ENCODE measurements around the gene SLC6A1. TPM values are rescaled to one million over a fixed set of nuclear protein-coding genes. Genes with fewer than 3 reads are reported as not detected.

SLC6A1 gene
- total and polyA plus RNA-seq, 2 of the 8 experiments (the other 6 are each of a cell fraction or from before 2014, with no cell fraction given): 0.30 to 0.63 TPM

DNA sequence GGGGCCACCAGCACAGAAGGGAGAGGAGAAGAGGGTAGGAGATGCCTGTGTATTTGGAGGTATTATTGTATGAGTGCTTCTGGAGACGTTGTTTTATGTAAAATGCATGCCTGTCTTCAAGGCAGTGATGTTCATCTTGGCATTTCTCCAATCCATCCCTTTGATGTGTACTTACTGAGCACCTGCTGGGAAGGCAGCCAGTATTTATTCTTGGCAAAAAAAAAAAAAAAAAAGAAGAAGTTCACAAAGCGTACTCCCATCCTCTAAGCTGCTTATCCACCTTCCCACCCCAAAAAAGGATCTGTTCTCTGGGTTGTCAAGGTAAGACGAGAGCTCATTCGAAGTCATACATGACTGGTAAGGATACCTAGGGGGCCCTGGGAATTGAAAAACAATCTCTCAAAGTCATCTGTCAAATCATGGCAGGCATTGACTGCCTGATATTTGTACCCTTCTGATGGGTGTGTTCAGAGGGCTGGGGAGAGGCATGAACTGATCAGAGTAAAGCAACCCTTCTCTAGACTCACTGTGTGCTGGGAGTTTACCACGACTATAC lies 30.0 kb upstream of the SLC6A1 start:
- Histone ChIP-seq H2BK120ac (replicated peaks; ENCODE audit: low read depth, low read length) (no peak overlapping the region), H2AFZ (ENCODE audit: low read length) (no peak overlapping the region), H3K4me3 (ENCODE audit: extremely low read depth in 1 of 4, insufficient read depth in 2 of 4, low read depth in 3 of 4, low read length in 4 of 4) (no peak overlapping the region), H3K36me3 (ENCODE audit: control insufficient read depth in 2 of 4, insufficient read depth in 4 of 4, low read length in 3 of 4) (no peaks in the 10 kb centered on the region), H2BK5ac (ENCODE audit: low read depth, low read length) (no peak overlapping the region), H2BK12ac (ENCODE audit: low read depth, low read length) (no peak overlapping the region), H2AK5ac (ENCODE audit: low read depth, low read length) (no peak overlapping the region), H4K8ac (ENCODE audit: extremely low read depth, insufficient read depth, low read length) (no peak overlapping the region), H2BK15ac (ENCODE audit: low read length) (no peak overlapping the region), H4K5ac (ENCODE audit: insufficient read length, low read depth, low read length) (no peak overlapping the region), H3K18ac (ENCODE audit: extremely low read depth, low read length) (no peak overlapping the region), H3K56ac (replicated peaks; ENCODE audit: insufficient read length, low read depth, low read length) (no peak overlapping the region), H3K27me3 (replicated peaks in 1 of 4; ENCODE audit: control insufficient read depth in 3 of 4, extremely low read depth in 1 of 4, insufficient read depth in 3 of 4, low read length in 3 of 4) (no peaks in the 10 kb centered on the region; a peak in 1 of 7 replicates), H3K9ac (replicated peaks in 1 of 4; ENCODE audit: extremely low read depth in 1 of 4, low read depth in 3 of 4, low read length in 3 of 4) (no peak overlapping the region), H3K14ac (ENCODE audit: insufficient read length) (no peak overlapping the region), H4K20me1 (replicated peaks in 1 of 2; ENCODE audit: control insufficient read depth in 1 of 2, insufficient read depth in 2 of 2, low read length in 2 of 2) (peaks cover 4 to 7% of the 10 kb centered on the region in 2 experiments), H3K23me2 (ENCODE audit: low read depth, low read length) (no peaks in the 10 kb centered on the region), H3K4me2 (ENCODE audit: insufficient read depth in 1 of 2, low read depth in 2 of 2, low read length in 2 of 2) (no peak overlapping the region), H3K27ac (ENCODE audit: low read depth, low read length) (no peak overlapping the region), H4K91ac (replicated peaks; ENCODE audit: insufficient read length, low read length) (no peak overlapping the region), H2BK20ac (ENCODE audit: low read length) (no peak overlapping the region), H3K23ac (ENCODE audit: insufficient read length) (no peak overlapping the region), H3K79me2 (ENCODE audit: control insufficient read depth in 1 of 2, insufficient read depth in 2 of 2, low read length in 2 of 2) (no peaks in the 10 kb centered on the region), H3K4ac (replicated peaks; ENCODE audit: insufficient read length, low read depth, low read length) (no peak overlapping the region), H3K9me3 (ENCODE audit: insufficient read depth in 2 of 2, low read depth in 1 of 2, low read length in 1 of 2) (no peaks in the 10 kb centered on the region), H3K4me1 (replicated peaks in 1 of 4; ENCODE audit: control insufficient read depth in 3 of 4, insufficient read depth in 4 of 4, low read length in 3 of 4) (no peaks in the 10 kb centered on the region), H3K79me1 (ENCODE audit: low read depth, low read length) (no peaks in the 10 kb centered on the region)
- POLR2A ChIA-PET (ENCODE audit: partially characterized antibody): no interaction called here
- 88% methylated on average over 4 of the region's 5 CpGs; no CpG with 5 or more reads in 1 of the 2 experiments for WGBS, 2 experiments (ENCODE audit: extremely low coverage in 1 of 2, insufficient coverage in 1 of 2, insufficient read length in 1 of 2, insufficient replicate concordance in 2 of 2, low coverage in 1 of 2, low lambda C conversion rate in 2 of 2, missing lambda C conversion rate in 1 of 2)
- DNase-seq (ENCODE audit: low read depth in 1 of 2, low spot score in 2 of 2) (no peak), FAIRE-seq (no peak)
- CTCF ChIA-PET (ENCODE audit: partially characterized antibody): interaction anchor here (1.2 to 9.0 kb wide), 7 partner anchors 9 to 107 kb away, joined by 3 to 62 read pairs (median 6); no protein-coding TSS in a partner anchor
- TF ChIP-seq SP2 (IDR thresholded peaks at IDR 0.05; ENCODE audit: low read length) (no peak), FOSL1 (IDR thresholded peaks at IDR 0.05; ENCODE audit: insufficient read depth, low read depth, low read length) (no peak), KDM4A (IDR thresholded peaks at IDR 0.05; ENCODE audit: low read depth, low read length, severe bottlenecking) (no peak), CHD1 (IDR thresholded peaks at IDR 0.05; ENCODE audit: low read depth, low read length) (no peak), TAF1 (IDR thresholded peaks at IDR 0.05; ENCODE audit: low read depth, low read length) (no peak), SAP30 (IDR thresholded peaks at IDR 0.05; ENCODE audit: insufficient read depth, insufficient replicate concordance, low read length) (no peak), BCL11A (IDR thresholded peaks at IDR 0.05; ENCODE audit: low read depth in 2 of 2, low read length in 2 of 2) (no peak), POLR2A (IDR thresholded peaks at IDR 0.05; ENCODE audit: control extremely low read depth in 1 of 2, low read depth in 2 of 2, low read length in 2 of 2) (no peak), SP4 (IDR thresholded peaks at IDR 0.05; ENCODE audit: low read length) (no peak), RXRA (IDR thresholded peaks at IDR 0.05; ENCODE audit: insufficient read depth, low read depth, low read length) (no peak), TBP (IDR thresholded peaks at IDR 0.05; ENCODE audit: low read depth, low read length) (no peak)
- TF ChIP-seq, protein P1, sequence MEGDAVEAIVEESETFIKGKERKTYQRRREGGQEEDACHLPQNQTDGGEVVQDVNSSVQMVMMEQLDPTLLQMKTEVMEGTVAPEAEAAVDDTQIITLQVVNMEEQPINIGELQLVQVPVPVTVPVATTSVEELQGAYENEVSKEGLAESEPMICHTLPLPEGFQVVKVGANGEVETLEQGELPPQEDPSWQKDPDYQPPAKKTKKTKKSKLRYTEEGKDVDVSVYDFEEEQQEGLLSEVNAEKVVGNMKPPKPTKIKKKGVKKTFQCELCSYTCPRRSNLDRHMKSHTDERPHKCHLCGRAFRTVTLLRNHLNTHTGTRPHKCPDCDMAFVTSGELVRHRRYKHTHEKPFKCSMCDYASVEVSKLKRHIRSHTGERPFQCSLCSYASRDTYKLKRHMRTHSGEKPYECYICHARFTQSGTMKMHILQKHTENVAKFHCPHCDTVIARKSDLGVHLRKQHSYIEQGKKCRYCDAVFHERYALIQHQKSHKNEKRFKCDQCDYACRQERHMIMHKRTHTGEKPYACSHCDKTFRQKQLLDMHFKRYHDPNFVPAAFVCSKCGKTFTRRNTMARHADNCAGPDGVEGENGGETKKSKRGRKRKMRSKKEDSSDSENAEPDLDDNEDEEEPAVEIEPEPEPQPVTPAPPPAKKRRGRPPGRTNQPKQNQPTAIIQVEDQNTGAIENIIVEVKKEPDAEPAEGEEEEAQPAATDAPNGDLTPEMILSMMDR (IDR thresholded peaks at IDR 0.05; ENCODE audit: control extremely low read depth in 1 of 3, insufficient read depth in 1 of 3, low read depth in 1 of 3, low read length in 3 of 3): no peak

Data from H1 (cell line).